ENCODE measurements around the gene HBQ1. TPM values are rescaled to one million over a fixed set of nuclear protein-coding genes. Genes with fewer than 3 reads are reported as not detected.

The HBQ1 gene
- total RNA-seq, 1 experiment from 2014 or later = 3.5 TPM

- Histone ChIP-seq H2BK120ac (ENCODE audit: low read depth, low read length, poor library complexity, severe bottlenecking) (no peak overlapping the region), H2BK5ac (ENCODE audit: insufficient read length, low read length) (no peak overlapping the region), H3T11ph (ENCODE audit: low read length) (no peak overlapping the region), H2BK15ac (ENCODE audit: low read depth, low read length) (no peak overlapping the region), H3K79me1 (ENCODE audit: insufficient read depth, low read depth, low read length, poor library complexity, severe bottlenecking) (no peaks in the 10 kb centered on the region), H2BK12ac (ENCODE audit: insufficient read length, low read depth, low read length) (no peak overlapping the region), H3K9me3 (ENCODE audit: control insufficient read depth, low read depth, low read length) (no peaks in the 10 kb centered on the region), H4K5ac (ENCODE audit: insufficient read length, low read depth, low read length) (no peak overlapping the region), H3K23me2 (ENCODE audit: insufficient read length, low read depth, low read length, poor library complexity, severe bottlenecking) (no peaks in the 10 kb centered on the region), H3K56ac (ENCODE audit: insufficient read length, low read depth, low read length) (no peak overlapping the region), H3K9ac (ENCODE audit: extremely low read depth, insufficient read length, low read length) (no peak overlapping the region), H2AFZ (ENCODE audit: low read length) (no peak overlapping the region), H3K4ac (ENCODE audit: low read depth, low read length) (no peak overlapping the region), H3K79me2 (ENCODE audit: insufficient read depth, low read length) (no peaks in the 10 kb centered on the region), H3K27ac (ENCODE audit: insufficient read length, low read depth, low read length) (no peak overlapping the region), H3K4me2 (ENCODE audit: insufficient read depth, insufficient read length, low read length) (no peak overlapping the region), H3K4me1 (ENCODE audit: insufficient read depth, low read length) (no peaks in the 10 kb centered on the region), H4K91ac (ENCODE audit: insufficient read length, low read depth, low read length) (no peak overlapping the region), H2AK5ac (ENCODE audit: insufficient read length, low read length) (no peak overlapping the region), H3K27me3 (ENCODE audit: insufficient read depth, low read length) (no peaks in the 10 kb centered on the region), H2BK20ac (ENCODE audit: low read depth, low read length, poor library complexity, severe bottlenecking) (no peak overlapping the region), H3K14ac (ENCODE audit: insufficient read depth, low read length) (no peak overlapping the region), H3K23ac (ENCODE audit: insufficient read length, low read depth, low read length) (no peak overlapping the region), H4K20me1 (ENCODE audit: control insufficient read depth, insufficient read depth, insufficient read length) (no peaks in the 10 kb centered on the region), H4K8ac (replicated peaks; ENCODE audit: insufficient read length, low read depth, low read length) (no peak overlapping the region), H3K18ac (ENCODE audit: insufficient read length, low read depth, low read length) (no peak overlapping the region)
- peaks cover 45 to 69% (median 68%) of the 10 kb centered on the region in 3 experiments for H3K36me3 Mint-ChIP-seq (ENCODE audit: insufficient read depth in 1 of 3, low read depth in 3 of 3)
- no CpG with 5 or more reads among the region's 8 CpGs for WGBS (ENCODE audit: extremely low coverage, insufficient read length, low lambda C conversion rate)
- no peak overlapping the region for H3K4me3 Mint-ChIP-seq
- no peaks in the 10 kb centered on the region for H3K4me1 Mint-ChIP-seq
- TF ChIP-seq CTCF (conservative IDR thresholded peaks at IDR 0.05) = peak; percentile 48; the same call in 2 of the 3 replicates
- 0 out of 7 replicates have a peak overlapping the region, but pooled peaks of 1 of the 3 experiments have one; percentile 49 for H3K27ac Mint-ChIP-seq
- 0 out of 2 replicates have a peak, but pooled peaks cover 1% of the 10 kb centered on the region for H3K27me3 Mint-ChIP-seq (ENCODE audit: low read depth)
- H3K9me3 Mint-ChIP-seq = no peaks in the 10 kb centered on the region; a peak in 1 of 5 replicates
- DNase-seq = no peak
These were observed 8.4 kb downstream of the HBQ1 start for GRCh38 chr16:188674-189073.
